Mammary epithelial cell (primary cell): ENCODE results near the gene GAB1.

Experiments used
- CTCF ChIP-seq, 2 donors: IDR thresholded peaks in 1 of 2; conservative IDR thresholded peaks in 1 of 2; 2 replicates each; pipeline ENCODE4 v1.5.1; 2011 to 2012; ENCODE audit warnings: inconsistent platforms in 2 of 2, low read length in 2 of 2, mild to moderate bottlenecking in 2 of 2, control low read depth in 1 of 2, low read depth in 1 of 2; ENCODE audit not compliant: insufficient read depth in 1 of 2; ENCODE audit errors: extremely low read depth in 1 of 2
- EZH2 ChIP-seq: IDR thresholded peaks from 2 replicates; pipeline ENCODE4 v1.6.1; 2012; ENCODE audit warnings: low read length, inconsistent platforms, borderline replicate concordance

- TF ChIP-seq CTCF (conservative IDR thresholded peaks at IDR 0.05 in 1 of 2, IDR thresholded peaks at IDR 0.05 in 1 of 2; ENCODE audit: extremely low read depth in 1 of 2, insufficient read depth in 1 of 2, low read depth in 1 of 2, low read length in 2 of 2) (no peak), EZH2 (no peak)
These were observed 96.6 kb downstream of the GAB1 start for GRCh38 chr4:143433231-143433630.
